ENCODE results near the gene RERE.
A peak's percentile ranks its signal among the peaks of the same experiment; 100 is the strongest.
"Not testable (repeated sequence)": the region's sequence is repeated elsewhere in the genome, so short reads cannot be mapped to it uniquely, and the experiment has no call there.

Gene RERE

DNA sequence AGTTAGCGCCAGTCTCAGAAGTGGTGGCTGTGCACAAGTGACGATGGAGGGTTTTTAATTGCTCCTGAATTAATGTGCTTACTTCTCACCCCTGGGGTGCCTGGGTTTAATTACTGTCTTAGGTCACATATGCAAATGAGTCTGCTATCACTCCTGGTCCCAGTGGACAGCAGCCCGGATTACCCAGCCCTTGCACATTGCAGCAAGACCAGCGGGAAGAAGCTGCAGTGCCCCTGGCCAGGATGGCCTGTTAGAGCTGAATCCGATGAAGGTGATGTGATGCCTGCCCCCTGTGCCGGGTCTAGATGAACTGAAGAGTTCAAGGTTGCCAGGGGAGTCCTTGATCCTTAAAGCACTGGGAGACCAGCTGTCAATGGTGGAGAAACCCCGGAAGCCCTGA lies 36.8 kb upstream of the RERE start:
- Mint-ChIP-seq H3K9me3 (no peaks in the 10 kb centered on the region), H3K4me3 (no peak overlapping the region), H3K27me3 (no peaks in the 10 kb centered on the region), H3K36me3 (ENCODE audit: insufficient read depth) (peaks cover 13% of the 10 kb centered on the region), H3K4me1 (ENCODE audit: low read depth in 2 of 2) (peaks cover 4 to 11% of the 10 kb centered on the region in 2 donors), H3K27ac (no peak overlapping the region)
- ATAC-seq (replicated peaks) (no peak), DNase-seq (no peak)

DNA sequence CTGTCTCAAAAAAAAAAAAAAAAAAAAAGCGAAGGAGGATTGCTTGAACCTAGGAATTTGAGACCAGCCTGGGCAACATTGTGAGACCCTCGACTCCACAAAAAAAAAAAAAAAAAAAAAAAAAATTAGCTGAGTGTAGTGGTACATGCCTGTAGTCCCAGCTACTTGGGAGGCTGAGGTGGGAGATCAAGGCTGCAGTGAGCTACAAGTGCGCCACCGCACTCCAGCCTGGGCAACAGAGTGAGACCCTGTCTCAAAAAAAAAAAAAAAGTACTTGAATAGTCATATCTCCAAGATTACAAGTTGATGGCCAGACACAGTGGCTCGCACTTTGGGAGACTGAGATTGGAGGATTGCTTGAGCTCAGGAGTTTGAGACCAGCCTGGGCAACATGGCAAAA lies 33.6 kb upstream of the RERE start:
- ATAC-seq (replicated peaks), result no peak
- Mint-ChIP-seq H3K36me3 (ENCODE audit: insufficient read depth) (peaks cover 11% of the 10 kb centered on the region), H3K27ac (no peak overlapping the region), H3K27me3 (peaks cover 0 to 6% of the 10 kb centered on the region in 2 donors), H3K4me1 (ENCODE audit: low read depth in 2 of 2) (peaks cover 0 to 3% of the 10 kb centered on the region in 2 donors), H3K9me3 (no peaks in the 10 kb centered on the region), H3K4me3 (no peak overlapping the region)
- no peak for DNase-seq

DNA sequence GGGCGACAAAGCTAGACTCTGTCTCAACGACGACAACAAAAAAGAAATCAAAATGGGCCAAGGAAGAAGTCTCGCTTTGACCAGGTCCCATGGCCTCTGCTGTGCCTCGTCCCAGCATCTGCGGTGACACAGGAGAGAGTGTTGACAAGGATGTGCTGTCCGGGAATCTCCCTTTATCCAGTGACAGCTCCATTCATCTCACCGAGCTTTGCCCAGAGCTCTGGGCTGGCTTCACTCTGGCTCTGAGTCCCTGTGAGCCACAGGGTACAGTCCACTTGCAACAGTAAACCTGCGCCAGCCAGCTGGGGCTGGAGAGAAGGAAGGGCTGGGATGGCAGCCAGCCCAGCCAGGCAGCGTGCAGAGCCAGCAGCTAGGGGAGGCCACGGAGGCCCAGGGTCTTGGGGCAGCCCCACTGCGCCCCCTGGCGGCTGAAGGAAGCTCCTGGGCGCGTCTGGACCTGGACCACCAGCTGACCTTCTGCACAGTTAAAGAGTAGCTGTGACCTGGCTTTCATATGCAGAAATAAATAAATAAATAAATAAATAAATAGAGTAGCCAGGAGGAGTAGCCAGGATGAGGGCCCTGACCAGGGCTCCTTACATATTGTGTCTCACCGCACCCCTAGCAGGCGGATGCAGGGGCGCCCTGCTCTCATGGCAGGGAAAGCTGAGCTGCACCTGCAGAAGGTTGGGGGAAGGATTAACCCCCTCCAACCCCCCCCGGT lies 31.4 kb upstream of the RERE start:
- Mint-ChIP-seq H3K4me1 (ENCODE audit: low read depth in 2 of 2) (peaks cover 0 to 3% of the 10 kb centered on the region in 2 donors), H3K36me3 (ENCODE audit: insufficient read depth) (peaks cover 11% of the 10 kb centered on the region), H3K9me3 (no peaks in the 10 kb centered on the region), H3K27me3 (peaks cover 0 to 11% of the 10 kb centered on the region in 2 donors), H3K27ac (no peak overlapping the region), H3K4me3 (no peak overlapping the region)
- ATAC-seq (replicated peaks) (peak; percentile 98), DNase-seq (peak; percentile 70 to 72 (median 72))

DNA sequence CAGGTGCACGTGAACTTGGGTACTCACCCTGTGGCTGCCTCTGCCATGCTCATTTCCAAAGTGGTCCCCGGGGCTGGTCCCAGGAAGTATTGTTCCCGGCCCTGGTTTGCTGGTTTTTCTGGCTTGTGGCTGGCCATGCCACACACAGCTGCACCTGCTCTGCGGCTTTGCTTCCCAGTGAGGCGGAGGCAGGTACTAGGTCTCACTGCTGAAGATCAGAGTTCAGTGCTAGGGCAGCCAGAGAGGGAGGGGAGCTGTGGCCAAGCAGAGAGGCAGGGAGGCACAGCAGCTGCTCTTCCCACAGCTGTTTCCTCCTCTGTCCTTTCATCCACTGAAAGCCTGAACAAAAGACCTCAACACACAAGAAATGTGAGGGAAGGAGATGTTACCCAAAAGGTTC lies 30.6 kb upstream of the RERE start:
- H3K36me3 Mint-ChIP-seq (ENCODE audit: insufficient read depth), result peaks cover 8% of the 10 kb centered on the region
- ATAC-seq (replicated peaks), result no peak
- H3K4me3 Mint-ChIP-seq, result no peak overlapping the region
- peaks cover 0 to 3% of the 10 kb centered on the region in 2 donors for H3K4me1 Mint-ChIP-seq (ENCODE audit: low read depth in 2 of 2)
- DNase-seq, result no peak
- peaks cover 0 to 11% of the 10 kb centered on the region in 2 donors for H3K27me3 Mint-ChIP-seq
- H3K9me3 Mint-ChIP-seq, result no peaks in the 10 kb centered on the region
- no peak overlapping the region for H3K27ac Mint-ChIP-seq

DNA sequence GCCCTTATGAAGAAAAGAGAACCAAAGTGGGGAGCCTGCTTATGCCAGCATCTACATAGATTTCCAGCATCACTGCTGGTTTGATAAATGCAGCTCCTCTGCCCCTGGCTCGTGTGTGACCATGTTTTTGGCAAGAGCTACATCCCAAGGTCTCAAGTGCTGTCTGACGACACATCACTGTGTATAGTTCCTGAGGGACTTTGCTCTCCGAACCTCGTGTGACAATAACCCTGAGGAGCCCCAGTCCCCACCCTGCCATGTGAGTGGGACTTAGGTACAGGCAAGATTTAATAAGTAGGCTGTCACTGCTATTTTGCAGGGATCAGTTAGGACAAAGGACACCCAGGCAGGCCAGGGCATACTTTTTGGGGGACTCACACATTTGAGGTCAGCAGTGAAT lies 28.8 kb upstream of the RERE start:
- ATAC-seq (replicated peaks) (no peak), DNase-seq (no peak)
- H3K9me3 Mint-ChIP-seq, result no peaks in the 10 kb centered on the region
- H3K27me3 Mint-ChIP-seq, result peaks cover 0 to 11% of the 10 kb centered on the region in 2 donors
- no peak overlapping the region for H3K4me3 Mint-ChIP-seq
- no peak overlapping the region for H3K27ac Mint-ChIP-seq
- H3K4me1 Mint-ChIP-seq (ENCODE audit: low read depth in 2 of 2), result peaks cover 0 to 3% of the 10 kb centered on the region in 2 donors
- peaks cover 8% of the 10 kb centered on the region for H3K36me3 Mint-ChIP-seq (ENCODE audit: insufficient read depth)

DNA sequence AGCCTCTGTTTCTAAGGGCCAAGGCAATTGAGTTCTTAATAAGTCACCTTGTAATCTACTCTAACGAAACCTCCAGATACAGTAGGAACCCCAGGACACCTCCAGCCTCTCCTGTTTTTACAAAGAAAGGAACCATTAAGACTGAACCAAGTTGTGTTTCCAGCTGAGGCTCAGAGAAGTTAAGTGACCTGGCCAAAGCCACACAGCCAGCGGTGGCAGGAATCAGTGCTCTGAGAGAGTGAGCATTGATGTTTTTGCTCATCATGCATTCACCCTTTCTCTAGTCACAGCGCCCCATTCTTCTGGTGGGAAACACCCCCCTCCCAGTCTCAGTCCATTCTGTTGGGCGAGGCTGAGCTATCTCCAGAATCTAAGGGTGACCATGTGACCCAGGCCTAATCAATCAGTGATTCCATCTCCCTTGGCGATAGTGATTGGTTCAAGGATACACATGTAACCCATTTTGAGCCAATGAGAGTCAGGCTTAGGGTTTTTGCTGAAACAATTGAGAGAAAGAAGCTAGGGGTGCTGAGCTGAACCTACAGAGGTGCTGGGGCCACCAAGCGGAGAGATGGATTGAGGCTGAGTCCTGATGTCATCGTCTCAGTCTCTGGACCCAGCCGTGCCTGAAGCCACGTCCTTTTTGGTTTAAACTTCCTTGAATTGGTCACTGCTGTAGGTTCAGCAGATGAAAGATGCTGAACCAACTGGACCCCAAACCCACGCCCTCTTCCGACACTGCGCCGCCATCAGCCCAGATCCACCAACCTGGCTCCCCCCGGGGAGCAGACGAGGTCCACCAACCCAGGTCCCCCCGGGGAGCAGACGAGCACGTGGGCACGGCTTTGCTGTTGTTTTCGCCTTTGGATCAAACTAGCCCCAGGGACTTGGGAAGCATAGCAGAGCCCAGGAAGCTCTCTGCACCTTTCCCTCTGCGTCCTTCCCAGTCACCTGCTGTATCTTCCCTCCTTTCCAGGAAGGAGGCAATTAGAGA lies 28.0 kb upstream of the RERE start:
- no peak overlapping the region for H3K27ac Mint-ChIP-seq
- no peaks in the 10 kb centered on the region for H3K9me3 Mint-ChIP-seq
- H3K4me3 Mint-ChIP-seq, result no peak overlapping the region
- DNase-seq (no peak), ATAC-seq (replicated peaks) (no peak)
- peaks cover 0 to 3% of the 10 kb centered on the region in 2 donors for H3K4me1 Mint-ChIP-seq (ENCODE audit: low read depth in 2 of 2)
- peaks cover 0 to 11% of the 10 kb centered on the region in 2 donors for H3K27me3 Mint-ChIP-seq
- peaks cover 8% of the 10 kb centered on the region for H3K36me3 Mint-ChIP-seq (ENCODE audit: insufficient read depth)

DNA sequence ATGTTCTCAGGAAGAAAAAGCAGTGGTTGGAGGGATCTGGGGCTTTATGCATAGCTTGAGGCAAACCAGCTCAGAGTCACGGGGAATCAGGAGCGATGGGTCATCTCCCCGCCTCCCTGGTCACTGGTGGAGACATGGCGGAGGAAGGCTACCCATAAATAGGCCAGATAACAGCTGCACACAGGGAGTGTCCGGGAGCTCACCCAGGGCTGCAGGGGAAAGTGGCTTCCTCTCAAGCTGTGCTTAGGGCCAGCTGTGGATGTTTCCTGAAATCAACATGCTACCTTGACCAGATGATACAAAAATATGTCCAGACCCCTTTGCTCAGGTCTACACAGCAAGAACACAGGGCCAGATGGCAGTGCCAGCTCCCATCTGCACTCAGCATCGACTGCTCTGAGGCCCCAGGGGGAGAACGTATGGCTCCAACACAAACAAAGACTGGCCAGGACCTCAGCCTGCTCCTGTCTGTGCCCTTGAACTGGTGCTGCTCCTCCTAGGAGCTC lies 27.1 kb upstream of the RERE start:
- no peaks in the 10 kb centered on the region for H3K9me3 Mint-ChIP-seq
- no peak overlapping the region for H3K4me3 Mint-ChIP-seq
- no peak for ATAC-seq (replicated peaks)
- DNase-seq, result no peak
- H3K4me1 Mint-ChIP-seq (ENCODE audit: low read depth in 2 of 2), result peaks cover 0 to 3% of the 10 kb centered on the region in 2 donors
- peaks cover 0 to 11% of the 10 kb centered on the region in 2 donors for H3K27me3 Mint-ChIP-seq
- H3K27ac Mint-ChIP-seq, result no peak overlapping the region
- H3K36me3 Mint-ChIP-seq (ENCODE audit: insufficient read depth), result peaks cover 8% of the 10 kb centered on the region

DNA sequence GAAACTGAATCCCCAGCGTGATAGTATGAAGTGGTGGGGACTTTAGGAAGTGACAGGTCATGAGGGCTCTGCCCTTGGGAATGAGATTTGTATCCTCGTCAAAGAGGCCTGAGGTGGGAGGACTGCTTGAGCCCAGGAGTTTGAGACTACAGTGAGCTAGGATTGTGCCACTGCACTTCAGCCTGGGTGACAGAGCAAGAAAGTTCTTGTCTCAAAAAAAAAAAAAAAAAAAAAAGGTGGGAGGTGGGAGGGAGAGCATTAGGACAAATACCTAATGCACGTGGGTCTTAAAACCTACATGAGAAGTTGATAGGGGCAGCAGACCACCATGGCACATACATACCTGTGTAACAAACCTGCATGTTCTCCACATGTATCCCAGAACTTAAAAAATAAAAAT lies 24.0 kb upstream of the RERE start:
- H3K27ac Mint-ChIP-seq, result no peak overlapping the region
- ATAC-seq (replicated peaks), result no peak

DNA sequence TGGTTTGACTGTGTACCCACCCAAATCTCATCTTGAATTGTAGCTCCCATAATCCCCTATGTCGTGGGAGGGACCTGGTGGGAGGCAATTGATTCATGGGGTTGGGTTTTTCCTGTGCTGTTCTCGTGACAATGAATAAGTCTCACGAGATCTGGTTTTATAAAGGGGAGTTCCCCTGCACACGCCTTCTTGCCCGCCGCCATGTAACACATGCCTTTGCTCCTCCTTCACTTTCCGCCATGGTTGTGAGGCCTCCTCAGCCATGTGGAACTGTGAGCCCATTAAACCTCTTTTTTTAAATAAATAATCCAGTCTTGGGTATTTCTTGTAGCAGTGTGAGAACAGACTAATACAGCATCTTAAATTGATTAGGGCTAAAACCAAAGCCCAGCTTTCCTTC lies 22.6 kb upstream of the RERE start:
- H3K27ac Mint-ChIP-seq, result peak overlapping the region in 1 of 2 donors; percentile 3
- H3K4me3 Mint-ChIP-seq, result no peak overlapping the region
- DNase-seq (no peak), ATAC-seq (replicated peaks) (no peak)
- H3K36me3 Mint-ChIP-seq (ENCODE audit: insufficient read depth), result no peaks in the 10 kb centered on the region
- H3K4me1 Mint-ChIP-seq (ENCODE audit: low read depth in 2 of 2), result no peaks in the 10 kb centered on the region
- H3K9me3 Mint-ChIP-seq, result no peaks in the 10 kb centered on the region
- H3K27me3 Mint-ChIP-seq, result no peaks in the 10 kb centered on the region

More for the DNA sequence above, 24.0 kb upstream of the RERE start:
- no peaks in the 10 kb centered on the region for H3K4me1 Mint-ChIP-seq (ENCODE audit: low read depth in 2 of 2)
- no peaks in the 10 kb centered on the region for H3K9me3 Mint-ChIP-seq
- no peak for DNase-seq
- no peak overlapping the region for H3K4me3 Mint-ChIP-seq
- H3K27me3 Mint-ChIP-seq, result peaks cover 0 to 8% of the 10 kb centered on the region in 2 donors
- H3K36me3 Mint-ChIP-seq (ENCODE audit: insufficient read depth), result peaks cover 4% of the 10 kb centered on the region

DNA sequence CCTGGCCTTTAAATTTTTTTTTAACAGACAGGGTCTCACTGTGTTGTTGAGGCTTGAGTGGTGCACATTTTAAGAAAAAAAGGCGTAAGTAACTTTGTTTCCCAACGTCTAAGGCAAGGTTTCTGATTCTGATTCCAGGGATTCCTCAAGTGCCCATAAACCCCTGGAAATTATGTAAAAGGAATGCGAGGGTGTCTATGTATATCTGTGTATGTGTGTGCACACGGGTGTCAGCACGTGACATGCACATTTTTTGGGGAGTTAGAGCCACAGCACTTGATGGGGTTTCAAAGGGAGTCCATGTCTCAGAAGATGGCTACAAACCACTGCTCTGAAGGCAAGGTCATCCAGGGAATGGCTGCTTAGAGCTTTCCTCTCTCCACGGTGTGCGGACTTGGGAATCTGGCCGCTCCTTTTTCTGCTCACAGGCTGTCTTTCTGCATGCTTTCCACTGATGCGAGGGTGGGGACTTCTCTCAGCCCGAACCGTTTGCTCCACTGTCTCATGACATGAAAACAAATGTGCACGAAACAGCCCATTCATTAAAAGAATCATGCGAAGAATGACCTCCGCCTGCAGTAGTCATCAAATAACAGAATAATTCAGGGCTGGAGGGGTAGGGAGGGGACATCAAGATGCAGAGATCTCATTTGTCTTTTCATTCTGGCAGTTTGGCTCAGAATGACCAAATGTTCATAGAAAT lies 18.7 kb upstream of the RERE start:
- Mint-ChIP-seq H3K9me3 (no peaks in the 10 kb centered on the region), H3K27me3 (no peaks in the 10 kb centered on the region), H3K27ac (no peak overlapping the region), H3K4me1 (ENCODE audit: low read depth in 2 of 2) (no peaks in the 10 kb centered on the region), H3K36me3 (ENCODE audit: insufficient read depth) (no peaks in the 10 kb centered on the region), H3K4me3 (no peak overlapping the region)
- ATAC-seq (replicated peaks) (no peak), DNase-seq (no peak)

DNA sequence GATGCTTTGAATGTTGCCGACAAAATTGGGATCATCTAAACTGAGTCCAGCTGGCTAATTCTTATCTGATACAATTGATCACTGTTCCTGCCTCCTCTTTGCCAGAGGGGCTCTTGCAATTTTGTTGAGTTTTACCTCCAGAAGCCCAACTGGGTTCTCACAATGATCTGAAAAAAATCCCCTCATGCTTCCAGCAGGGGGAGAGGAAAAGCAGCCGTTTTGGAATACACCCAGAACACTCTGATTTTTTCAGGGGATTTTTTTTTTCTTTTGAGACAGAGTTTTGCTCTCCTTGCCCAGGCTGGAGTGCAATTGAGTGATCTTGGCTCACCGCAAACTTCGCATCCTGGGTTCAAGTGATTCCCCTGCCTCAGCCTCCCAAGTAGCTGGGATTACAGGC lies 13.9 kb upstream of the RERE start:
- Mint-ChIP-seq H3K4me1 (ENCODE audit: low read depth in 2 of 2) (peaks cover 9 to 10% of the 10 kb centered on the region in 2 donors), H3K9me3 (no peaks in the 10 kb centered on the region), H3K27ac (no peak overlapping the region), H3K36me3 (ENCODE audit: insufficient read depth) (peaks cover 3% of the 10 kb centered on the region), H3K27me3 (no peaks in the 10 kb centered on the region), H3K4me3 (no peak overlapping the region)
- DNase-seq (no peak), ATAC-seq (replicated peaks) (no peak)

DNA sequence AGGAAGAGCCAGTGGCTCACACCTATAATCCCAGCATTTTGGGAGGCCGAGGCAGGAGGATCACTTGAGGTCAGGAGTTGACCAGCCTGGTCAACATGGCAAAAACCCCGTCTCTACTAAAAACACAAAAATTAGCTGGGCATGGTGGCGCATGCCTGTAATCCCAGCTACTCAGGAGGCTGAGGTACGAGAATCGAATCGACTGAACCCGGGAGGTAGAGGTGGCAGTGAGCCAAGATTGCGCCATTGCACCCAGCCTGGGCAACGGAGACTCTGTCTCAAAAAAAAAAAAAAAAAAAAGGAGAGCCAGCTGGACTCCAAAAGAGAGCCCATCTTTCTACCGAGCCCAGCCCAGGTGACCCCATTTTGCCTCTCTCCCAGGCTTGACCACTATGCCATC lies 13.3 kb upstream of the RERE start:
- not testable (repeated sequence) for ATAC-seq (replicated peaks); H3K36me3 Mint-ChIP-seq (ENCODE audit: insufficient read depth); DNase-seq; H3K27me3 Mint-ChIP-seq; H3K27ac Mint-ChIP-seq; H3K9me3 Mint-ChIP-seq
- peaks cover 9 to 10% of the 10 kb centered on the region in 2 donors for H3K4me1 Mint-ChIP-seq (ENCODE audit: low read depth in 2 of 2)
- H3K4me3 Mint-ChIP-seq, result peak overlapping the region; percentile 2 to 77

DNA sequence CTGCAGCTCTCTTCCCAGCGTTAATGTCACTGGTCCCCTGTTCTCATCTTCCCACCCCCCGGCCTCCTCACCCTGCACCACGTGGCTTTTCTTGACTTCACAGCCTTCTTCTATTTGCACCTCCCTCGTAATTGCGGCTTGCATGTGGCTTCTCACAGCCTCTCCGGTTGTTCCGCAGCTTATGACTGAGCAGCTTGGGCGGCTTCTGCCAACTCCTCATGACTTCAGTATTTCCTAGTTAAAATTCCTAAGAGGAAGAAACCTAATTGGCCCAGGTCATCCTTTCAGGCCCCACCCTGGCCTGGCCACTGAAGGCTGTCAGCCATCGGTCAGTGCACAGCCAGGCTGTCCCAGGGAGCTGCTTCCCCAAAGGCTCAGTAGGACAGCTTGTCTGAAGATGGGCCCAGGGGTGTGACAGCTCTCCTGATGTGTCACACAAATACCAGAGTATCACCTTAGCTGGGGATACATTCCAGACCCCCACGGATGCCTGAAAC lies 8.6 kb upstream of the RERE start:
- H3K27me3 Mint-ChIP-seq, result peaks cover 6 to 20% of the 10 kb centered on the region in 2 donors
- DNase-seq, result peak in 1 of 3 experiments; percentile 8
- peaks cover 5% of the 10 kb centered on the region for H3K36me3 Mint-ChIP-seq (ENCODE audit: insufficient read depth)
- ATAC-seq (replicated peaks), result peak; percentile 42
- no peaks in the 10 kb centered on the region for H3K9me3 Mint-ChIP-seq
- no peak overlapping the region for H3K27ac Mint-ChIP-seq
- peaks cover 9 to 10% of the 10 kb centered on the region in 2 donors for H3K4me1 Mint-ChIP-seq (ENCODE audit: low read depth in 2 of 2)
- no peak overlapping the region for H3K4me3 Mint-ChIP-seq

Data from effector memory CD8-positive, alpha-beta T cell (primary cell).